Neuronal stem cell (in vitro differentiated cells): ENCODE measurements around the gene ZNF280A.

Experiments used
- DNase-seq: peaks from one replicate; pipeline ENCODE4 v3.0.0-alpha.2; 2013; ENCODE audit warnings: low spot score
- H2AFZ ChIP-seq: one replicate; pipeline ENCODE4 v1.6.1; 2013; ENCODE audit warnings: mild to moderate bottlenecking, low read length, inconsistent platforms
- H2AK5ac ChIP-seq: 2 replicates; pipeline ENCODE4 v1.6.1; 2013; ENCODE audit warnings: low read depth, mild to moderate bottlenecking, inconsistent platforms, low read length, moderate library complexity, mixed read lengths
- H2BK120ac ChIP-seq: 2 replicates; pipeline ENCODE4 v1.6.1; 2013; ENCODE audit warnings: low read depth, mild to moderate bottlenecking, inconsistent platforms, low read length, moderate library complexity, mixed read lengths
- H2BK12ac ChIP-seq: one replicate; pipeline ENCODE4 v1.6.1; 2013; ENCODE audit warnings: low read length, inconsistent platforms
- H2BK15ac ChIP-seq: 2 replicates; pipeline ENCODE4 v1.6.1; 2013; ENCODE audit warnings: mild to moderate bottlenecking, low read length, inconsistent platforms, mixed read lengths
- H2BK5ac ChIP-seq: one replicate; pipeline ENCODE4 v1.6.1; 2013; ENCODE audit warnings: inconsistent platforms, mild to moderate bottlenecking, low read length, moderate library complexity
- H3K14ac ChIP-seq: one replicate; pipeline ENCODE4 v1.6.1; 2013; ENCODE audit warnings: low read length, inconsistent platforms
- H3K18ac ChIP-seq: 2 replicates; pipeline ENCODE4 v1.6.1; 2013; ENCODE audit warnings: low read length, inconsistent platforms
- H3K23ac ChIP-seq: 2 replicates; pipeline ENCODE4 v1.6.1; 2013; ENCODE audit warnings: low read depth, mild to moderate bottlenecking, mixed read lengths, low read length, inconsistent platforms; ENCODE audit not compliant: poor library complexity
- H3K27ac ChIP-seq: replicated peaks from 3 replicates; pipeline ENCODE4 v1.5.1; 2013; ENCODE audit warnings: low read length, inconsistent platforms
- H3K27me3 ChIP-seq, 3 experiments: 2 replicates each; pipeline ENCODE4 v1.6.1; 2013; ENCODE audit warnings: low read length in 3 of 3, mild to moderate bottlenecking in 2 of 3, inconsistent platforms in 1 of 3, low read depth in 1 of 3, mixed read lengths in 1 of 3, moderate library complexity in 1 of 3; ENCODE audit not compliant: control insufficient read depth in 3 of 3, insufficient read depth in 3 of 3
- H3K36me3 ChIP-seq, 2 donors: replicated peaks in 1 of 2; 2 replicates each; pipeline ENCODE4 v1.6.1; 2013; ENCODE audit warnings: low read length in 2 of 2; ENCODE audit not compliant: control insufficient read depth in 2 of 2, insufficient read depth in 2 of 2
- H3K4ac ChIP-seq: 2 replicates; pipeline ENCODE4 v1.6.1; 2013; ENCODE audit warnings: inconsistent platforms, mild to moderate bottlenecking, low read length, moderate library complexity
- H3K4me1 ChIP-seq, 2 donors: 1 replicate in 1 of 2; 2 replicates in 1 of 2; pipeline ENCODE4 v1.6.1; 2013; ENCODE audit warnings: low read length in 2 of 2, low read depth in 1 of 2; ENCODE audit not compliant: control insufficient read depth in 2 of 2, insufficient read depth in 1 of 2
- H3K4me2 ChIP-seq: one replicate; pipeline ENCODE4 v1.6.1; 2013; ENCODE audit warnings: mild to moderate bottlenecking, low read length, inconsistent platforms; ENCODE audit not compliant: insufficient read depth, poor library complexity, severe bottlenecking
- H3K4me3 ChIP-seq, 2 donors: 2 replicates each; pipeline ENCODE4 v1.5.1; 2013; ENCODE audit warnings: low read length in 2 of 2, mild to moderate bottlenecking in 2 of 2, inconsistent platforms in 1 of 2, moderate library complexity in 1 of 2
- H3K79me1 ChIP-seq: one replicate; pipeline ENCODE4 v1.6.1; 2013; ENCODE audit warnings: low read depth, mild to moderate bottlenecking, inconsistent platforms, low read length, moderate library complexity
- H3K9ac ChIP-seq: one replicate; pipeline ENCODE4 v1.6.1; 2013; ENCODE audit warnings: mild to moderate bottlenecking, low read depth, low read length, inconsistent platforms; ENCODE audit not compliant: poor library complexity
- H3K9me3 ChIP-seq, 2 donors: replicated peaks in 1 of 2; 2 replicates each; pipeline versions ENCODE3 to v1.6.1; 2013; ENCODE audit warnings: low read length in 2 of 2, mild to moderate bottlenecking in 2 of 2, inconsistent platforms in 1 of 2, low read depth in 1 of 2, mixed read lengths in 1 of 2, moderate library complexity in 1 of 2; ENCODE audit not compliant: control insufficient read depth in 2 of 2, insufficient read depth in 1 of 2
- H4K8ac ChIP-seq: one replicate; pipeline ENCODE4 v1.6.1; 2013; ENCODE audit warnings: low read depth, mild to moderate bottlenecking, inconsistent platforms, low read length, moderate library complexity
- H4K91ac ChIP-seq: one replicate; pipeline ENCODE4 v1.6.1; 2013; ENCODE audit warnings: low read length, low read depth, mild to moderate bottlenecking, inconsistent platforms; ENCODE audit not compliant: poor library complexity
- WGBS, 2 donors: extraction: QIAGEN DNeasy Blood & Tissue Kit; methylation state at CpG; one replicate each; pipeline ENCODE4 v1.1.7; 2013; ENCODE audit warnings: missing lambda C conversion rate in 2 of 2, mixed read lengths in 1 of 2; ENCODE audit not compliant: insufficient read length in 2 of 2, insufficient replicate concordance in 1 of 2; ENCODE audit errors: extremely low coverage in 2 of 2; 5-methylcytosine and 5-hydroxymethylcytosine counted together

The ZNF280A gene

GRCh38 chr22:22556578-22556977 lies 36.5 kb upstream of the ZNF280A start:
- Histone ChIP-seq H3K9ac (no peak overlapping the region), H2BK15ac (no peak overlapping the region), H3K79me1 (peaks cover 2% of the 10 kb centered on the region), H3K9me3 (peaks cover 0 to 10% of the 10 kb centered on the region in 2 donors), H3K27me3 (peaks cover 0 to 10% (median 0%) of the 10 kb centered on the region in 3 experiments), H3K14ac (no peak overlapping the region), H2BK12ac (no peak overlapping the region), H3K27ac (no peak overlapping the region), H3K23ac (no peak overlapping the region), H4K91ac (no peak overlapping the region), H2BK5ac (no peak overlapping the region), H2AK5ac (no peak overlapping the region), H3K4ac (no peak overlapping the region), H2AFZ (no peak overlapping the region), H4K8ac (no peak overlapping the region), H3K4me3 (no peak overlapping the region), H3K4me1 (no peaks in the 10 kb centered on the region), H3K18ac (no peak overlapping the region), H3K36me3 (no peaks in the 10 kb centered on the region), H2BK120ac (no peak overlapping the region), H3K4me2 (no peak overlapping the region)
- DNase-seq = no peak
- WGBS, 2 donors = no CpG with 5 or more reads among the region's 14 CpGs

GRCh38 chr22:22555596-22555995 lies 35.5 kb upstream of the ZNF280A start:
- Histone ChIP-seq H3K4ac (no peak overlapping the region), H3K18ac (no peak overlapping the region), H2AK5ac (no peak overlapping the region), H4K91ac (no peak overlapping the region), H3K23ac (no peak overlapping the region), H3K14ac (no peak overlapping the region), H3K9ac (no peak overlapping the region), H4K8ac (no peak overlapping the region), H3K9me3 (peaks cover 0 to 10% of the 10 kb centered on the region in 2 donors), H3K4me2 (no peak overlapping the region), H3K36me3 (no peaks in the 10 kb centered on the region), H3K4me1 (no peaks in the 10 kb centered on the region), H3K27me3 (peaks cover 0 to 17% (median 0%) of the 10 kb centered on the region in 3 experiments), H2BK120ac (no peak overlapping the region), H3K27ac (no peak overlapping the region), H2BK12ac (no peak overlapping the region), H3K4me3 (no peak overlapping the region), H2BK15ac (no peak overlapping the region), H3K79me1 (peaks cover 2% of the 10 kb centered on the region), H2AFZ (no peak overlapping the region), H2BK5ac (no peak overlapping the region)
- DNase-seq = no peak
- WGBS, 2 donors = no CpG with 5 or more reads among the region's 9 CpGs

GRCh38 chr22:22554587-22555284 lies 34.7 kb upstream of the ZNF280A start:
- no peak overlapping the region for H2BK5ac ChIP-seq
- peak overlapping the region; percentile 84 for H3K14ac ChIP-seq
- no peaks in the 10 kb centered on the region for H3K4me1 ChIP-seq
- H3K9ac ChIP-seq = no peak overlapping the region
- no CpG with 5 or more reads among the region's 4 CpGs for WGBS, 2 donors
- no peak for DNase-seq
- H2BK12ac ChIP-seq = no peak overlapping the region
- H4K91ac ChIP-seq = no peak overlapping the region
- no peak overlapping the region for H3K4me2 ChIP-seq
- no peak overlapping the region for H2BK120ac ChIP-seq
- no peak overlapping the region for H2AK5ac ChIP-seq
- no peak overlapping the region for H3K18ac ChIP-seq
- H3K27ac ChIP-seq = no peak overlapping the region
- H3K9me3 ChIP-seq = peaks cover 0 to 7% of the 10 kb centered on the region in 2 donors
- peaks cover 0 to 23% (median 0%) of the 10 kb centered on the region in 3 experiments for H3K27me3 ChIP-seq
- H3K23ac ChIP-seq = peak overlapping the region; percentile 22
- H3K4ac ChIP-seq = no peak overlapping the region
- no peak overlapping the region for H2BK15ac ChIP-seq
- no peaks in the 10 kb centered on the region for H3K36me3 ChIP-seq
- H3K4me3 ChIP-seq = no peak overlapping the region
- no peak overlapping the region for H4K8ac ChIP-seq
- H3K79me1 ChIP-seq = peaks cover 2% of the 10 kb centered on the region
- no peak overlapping the region for H2AFZ ChIP-seq

- H3K9me3 ChIP-seq = peaks cover 0 to 7% of the 10 kb centered on the region in 2 donors
- H4K91ac ChIP-seq = no peak overlapping the region
- no peak overlapping the region for H3K4me2 ChIP-seq
- no peaks in the 10 kb centered on the region for H3K79me1 ChIP-seq
- no peak overlapping the region for H2BK15ac ChIP-seq
- no peaks in the 10 kb centered on the region for H3K4me1 ChIP-seq
- no peak overlapping the region for H2BK12ac ChIP-seq
- H3K23ac ChIP-seq = no peak overlapping the region
- no peak overlapping the region for H3K14ac ChIP-seq
- no peak overlapping the region for H2BK5ac ChIP-seq
- no peak overlapping the region for H3K4me3 ChIP-seq
- H2BK120ac ChIP-seq = no peak overlapping the region
- H3K27ac ChIP-seq = no peak overlapping the region
- H2AFZ ChIP-seq = no peak overlapping the region
- H3K18ac ChIP-seq = no peak overlapping the region
- H4K8ac ChIP-seq = no peak overlapping the region
- no peak overlapping the region for H3K4ac ChIP-seq
- no CpG with 5 or more reads among the region's 8 CpGs for WGBS, 2 donors
- no peak overlapping the region for H3K9ac ChIP-seq
- DNase-seq = no peak
- no peak overlapping the region for H2AK5ac ChIP-seq
- H3K27me3 ChIP-seq = peaks cover 0 to 31% (median 0%) of the 10 kb centered on the region in 3 experiments
- no peaks in the 10 kb centered on the region for H3K36me3 ChIP-seq
These were observed 33.9 kb upstream of the ZNF280A start for GRCh38 chr22:22553735-22554586.
